ENCODE data around the gene PGAP3. TPM values are rescaled to one million over a fixed set of nuclear protein-coding genes. Genes with fewer than 3 reads are reported as not detected.
A peak's percentile ranks its signal among the peaks of the same experiment; 100 is the strongest.

The PGAP3 gene
- total and polyA plus RNA-seq, 8 donors: 3.2 to 42.9 (median 16.3) TPM

DNA sequence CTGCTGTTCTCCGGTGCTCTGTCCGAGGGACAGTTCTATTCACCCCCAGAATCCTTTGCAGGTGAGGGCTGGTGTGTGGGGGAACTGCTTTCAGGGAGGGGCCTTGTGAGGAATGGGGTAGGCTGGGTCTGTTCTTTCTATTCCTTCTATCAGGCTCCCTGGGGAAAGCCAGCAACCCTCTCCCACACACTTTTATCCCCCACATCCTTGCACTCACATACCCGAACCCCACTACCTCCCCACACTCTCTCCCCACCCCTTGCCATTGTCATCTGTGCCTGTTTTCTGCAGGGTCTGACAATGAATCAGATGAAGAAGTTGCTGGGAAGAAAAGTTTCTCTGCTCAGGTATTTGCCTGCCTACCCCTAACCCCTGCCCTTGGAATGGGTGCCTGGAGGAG, 29.1 kb downstream of the PGAP3 start:
- H3K9me3 ChIP-seq: no peaks in the 10 kb centered on the region
- peaks cover 21 to 92% (median 83%) of the 10 kb centered on the region in 4 donors for H3K36me3 ChIP-seq
- no peak overlapping the region for H3K4me3 ChIP-seq
- H3K27me3 ChIP-seq: no peaks in the 10 kb centered on the region
- intact Hi-C loops (cut with DNase I; ENCODE audit: low total_unique reads): no loop called here
- H3K4me1 ChIP-seq: peaks cover 31 to 52% (median 44%) of the 10 kb centered on the region in 4 donors
- TF ChIP-seq CTCF (IDR thresholded peaks at IDR 0.05) (no peak), POLR2AphosphoS5 (IDR thresholded peaks at IDR 0.05) (no peak), EP300 (IDR thresholded peaks at IDR 0.05) (no peak), POLR2A (IDR thresholded peaks at IDR 0.05) (no peak)
- peak overlapping the region in 3 of 5 donors; percentile 55 to 82 (median 79) for H3K27ac ChIP-seq
- no peak for DNase-seq
- WGBS, 5 donors: 82 to 96% (median 91%) methylated on average over 2 to 3 of the region's 3 CpGs

DNA sequence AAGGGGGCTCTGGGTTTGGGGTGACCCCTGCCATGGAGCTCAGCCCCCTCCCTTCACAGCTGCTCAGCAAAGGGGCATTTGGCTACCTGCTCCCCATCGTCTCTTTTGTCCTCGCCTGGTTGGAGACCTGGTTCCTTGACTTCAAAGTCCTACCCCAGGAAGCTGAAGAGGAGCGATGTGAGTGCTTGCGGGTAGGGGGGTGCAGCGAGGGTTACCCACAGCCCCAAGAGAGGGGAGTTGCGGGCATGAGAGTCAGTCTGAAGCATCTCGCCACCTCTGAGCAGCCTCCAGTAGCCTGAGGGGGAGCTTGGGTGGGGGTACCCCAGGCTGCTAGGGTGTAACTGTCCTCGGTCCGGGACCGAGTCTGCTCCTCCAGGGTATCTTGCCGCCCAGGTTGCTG, 29.5 kb downstream of the PGAP3 start:
- intact Hi-C loops (cut with DNase I; ENCODE audit: low total_unique reads): no loop called here
- no peaks in the 10 kb centered on the region for H3K9me3 ChIP-seq
- peak overlapping the region in 1 of 5 donors; percentile 14 for H3K27ac ChIP-seq
- DNase-seq: no peak
- no peaks in the 10 kb centered on the region for H3K27me3 ChIP-seq
- H3K4me3 ChIP-seq: no peak overlapping the region
- H3K4me1 ChIP-seq: peaks cover 30 to 52% (median 43%) of the 10 kb centered on the region in 4 donors
- H3K36me3 ChIP-seq: peaks cover 21 to 92% (median 83%) of the 10 kb centered on the region in 4 donors
- no peak for TF ChIP-seq EP300 (IDR thresholded peaks at IDR 0.05)
- TF ChIP-seq CTCF (IDR thresholded peaks at IDR 0.05): no peak
- TF ChIP-seq POLR2A (IDR thresholded peaks at IDR 0.05): no peak
- no peak for TF ChIP-seq POLR2AphosphoS5 (IDR thresholded peaks at IDR 0.05)
- WGBS, 5 donors: 95 to 97% (median 96%) methylated on average over 7 to 11 of the region's 11 CpGs

DNA sequence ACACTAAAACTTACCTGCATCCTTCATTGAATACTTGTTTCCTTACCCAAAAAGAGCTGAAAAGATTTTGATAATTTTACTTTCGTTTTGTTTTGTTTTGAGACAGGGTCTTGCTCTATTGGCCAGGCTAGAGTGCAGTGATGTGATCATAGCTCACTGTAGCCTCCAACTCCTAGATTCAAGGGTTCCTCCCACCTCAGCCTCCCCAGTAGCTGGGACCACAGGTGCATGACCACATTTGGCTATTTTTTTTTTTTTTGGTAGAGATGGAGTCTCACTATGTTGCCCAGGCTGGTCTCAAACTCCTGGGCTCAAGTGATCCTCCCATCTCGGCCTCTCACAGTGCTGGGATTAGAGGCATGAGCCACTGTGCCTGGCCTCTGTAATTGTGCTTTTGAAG, 32.8 kb downstream of the PGAP3 start:
- 86 to 94% (median 93%) methylated on average over 2 of the region's 2 CpGs for WGBS, 5 donors
- H3K4me1 ChIP-seq: peaks cover 18 to 48% (median 32%) of the 10 kb centered on the region in 4 donors
- H3K27ac ChIP-seq: no peak overlapping the region
- no peak for DNase-seq
- H3K4me3 ChIP-seq: no peak overlapping the region
- TF ChIP-seq EP300 (IDR thresholded peaks at IDR 0.05): no peak
- no peak for TF ChIP-seq CTCF (IDR thresholded peaks at IDR 0.05)
- no peak for TF ChIP-seq POLR2AphosphoS5 (IDR thresholded peaks at IDR 0.05)
- TF ChIP-seq POLR2A (IDR thresholded peaks at IDR 0.05): no peak
- H3K36me3 ChIP-seq: peaks cover 6 to 64% (median 57%) of the 10 kb centered on the region in 4 donors
- intact Hi-C loops (cut with DNase I; ENCODE audit: low total_unique reads): no loop called here
- no peaks in the 10 kb centered on the region for H3K27me3 ChIP-seq
- no peaks in the 10 kb centered on the region for H3K9me3 ChIP-seq

DNA sequence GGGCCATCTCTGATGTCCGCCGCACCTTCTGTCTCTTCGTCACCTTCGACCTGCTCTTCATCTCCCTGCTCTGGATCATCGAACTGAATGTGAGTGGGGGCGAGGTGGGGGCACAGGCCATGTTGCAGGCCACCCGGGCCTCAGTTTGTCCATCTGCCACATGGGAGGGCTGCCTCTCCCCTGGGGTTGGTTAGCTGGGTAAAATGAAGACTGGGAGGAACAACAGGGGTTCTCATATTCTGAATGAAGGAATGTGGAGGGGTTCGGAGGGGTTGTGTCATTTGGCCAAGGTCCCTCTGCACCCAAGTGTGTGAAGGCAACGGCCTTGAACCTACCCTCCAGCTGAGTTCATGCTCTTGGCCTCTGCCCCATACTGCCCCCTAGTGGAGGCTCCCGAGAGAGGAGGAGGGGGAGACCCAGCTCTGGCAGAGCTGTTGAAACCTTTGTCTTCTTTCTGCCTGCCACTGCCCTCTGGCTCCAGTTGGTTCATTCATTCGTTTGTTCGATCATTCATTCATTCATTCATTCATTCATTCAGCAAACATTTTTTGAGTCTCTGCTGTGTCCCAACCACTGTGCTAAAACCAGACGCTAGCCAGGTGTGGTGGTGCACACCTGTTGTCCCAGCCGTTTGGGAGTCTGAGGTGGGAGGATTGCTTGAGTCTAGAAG, 34.1 kb downstream of the PGAP3 start:
- TF ChIP-seq EP300 (IDR thresholded peaks at IDR 0.05) (no peak), CTCF (IDR thresholded peaks at IDR 0.05) (peak in 4 of 7 experiments; percentile 42 to 82 (median 70)), POLR2AphosphoS5 (IDR thresholded peaks at IDR 0.05) (no peak), POLR2A (IDR thresholded peaks at IDR 0.05) (no peak)
- H3K4me1 ChIP-seq: peaks cover 18 to 44% (median 28%) of the 10 kb centered on the region in 4 donors
- H3K36me3 ChIP-seq: peaks cover 5 to 53% (median 45%) of the 10 kb centered on the region in 4 donors
- peak overlapping the region in 3 of 5 donors; percentile 35 to 52 (median 36) for H3K27ac ChIP-seq
- intact Hi-C loops (cut with DNase I; ENCODE audit: low total_unique reads): no loop called here
- H3K9me3 ChIP-seq: no peaks in the 10 kb centered on the region
- peak; percentile 75 to 76 for DNase-seq
- 58 to 67% (median 65%) methylated on average over 14 of the region's 14 CpGs for WGBS, 5 donors
- H3K27me3 ChIP-seq: no peaks in the 10 kb centered on the region
- H3K4me3 ChIP-seq: no peak overlapping the region
